Measurements from ENCODE around the gene ZNF679.

GRCh38 chr7:64181586-64181985, 46.7 kb upstream of the ZNF679 start:
- TF ChIP-seq POLR2A (IDR thresholded peaks at IDR 0.05) (no peak), CTCF (IDR thresholded peaks at IDR 0.05) (no peak)

Data from heart left ventricle (tissue), 13 donors.